Neural progenitor cell (in vitro differentiated cells): ENCODE data around the gene GLCCI1.

Experiments used
- EZH2 ChIP-seq: fragments of 200-600 bp; sonication (generic); IDR thresholded peaks from 2 replicates; pipeline ENCODE4 v1.6.1; 2017; ENCODE audit warnings: antibody characterized with exemption, mild to moderate bottlenecking, moderate library complexity
- EZH2phosphoT487 ChIP-seq: fragments of 200-600 bp; sonication (generic); IDR thresholded peaks from 2 replicates; pipeline ENCODE4 v1.6.1; 2017; ENCODE audit warnings: antibody characterized with exemption
- TF ChIP-seq, protein P1 (sequence below): fragments of 200-600 bp; sonication (generic); IDR thresholded peaks from 2 replicates; pipeline ENCODE4 v1.5.1; 2017; ENCODE audit warnings: antibody characterized with exemption, mild to moderate bottlenecking

GRCh38 chr7:8117195-8117594 is 148.6 kb downstream of the GLCCI1 start:
- TF ChIP-seq, protein P1, sequence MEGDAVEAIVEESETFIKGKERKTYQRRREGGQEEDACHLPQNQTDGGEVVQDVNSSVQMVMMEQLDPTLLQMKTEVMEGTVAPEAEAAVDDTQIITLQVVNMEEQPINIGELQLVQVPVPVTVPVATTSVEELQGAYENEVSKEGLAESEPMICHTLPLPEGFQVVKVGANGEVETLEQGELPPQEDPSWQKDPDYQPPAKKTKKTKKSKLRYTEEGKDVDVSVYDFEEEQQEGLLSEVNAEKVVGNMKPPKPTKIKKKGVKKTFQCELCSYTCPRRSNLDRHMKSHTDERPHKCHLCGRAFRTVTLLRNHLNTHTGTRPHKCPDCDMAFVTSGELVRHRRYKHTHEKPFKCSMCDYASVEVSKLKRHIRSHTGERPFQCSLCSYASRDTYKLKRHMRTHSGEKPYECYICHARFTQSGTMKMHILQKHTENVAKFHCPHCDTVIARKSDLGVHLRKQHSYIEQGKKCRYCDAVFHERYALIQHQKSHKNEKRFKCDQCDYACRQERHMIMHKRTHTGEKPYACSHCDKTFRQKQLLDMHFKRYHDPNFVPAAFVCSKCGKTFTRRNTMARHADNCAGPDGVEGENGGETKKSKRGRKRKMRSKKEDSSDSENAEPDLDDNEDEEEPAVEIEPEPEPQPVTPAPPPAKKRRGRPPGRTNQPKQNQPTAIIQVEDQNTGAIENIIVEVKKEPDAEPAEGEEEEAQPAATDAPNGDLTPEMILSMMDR, result no peak
- TF ChIP-seq EZH2 (no peak), EZH2phosphoT487 (no peak)
